Heart left ventricle (tissue), 13 donors: ENCODE measurements around the gene PPP1R1C.

Source experiments
- POLR2A ChIP-seq, 2 donors: fragments of 450-650 bp; IDR thresholded peaks; one replicate each; pipeline ENCODE4 v1.6.1; 2017; ENCODE audit warnings: antibody characterized with exemption in 2 of 2, mild to moderate bottlenecking in 2 of 2, moderate library complexity in 2 of 2
- TF ChIP-seq, protein P1 (sequence below), 12 donors: fragments of 200-600 bp; sonication (generic) in 4 of 12; IDR thresholded peaks; one replicate each; pipeline versions ENCODE4 v1.5.0 to v1.8.0; 2018 to 2022; ENCODE audit warnings: antibody characterized with exemption in 12 of 12, mild to moderate bottlenecking in 5 of 12
- donor health status: ischemic (EF 13 %, LVEDD 7.1; RV severe dilation, severe dysfunction).
- donor health status: DM: no; HTN: yes; CAD: no.
- donor health status: DM: no; HTN: no; CAD: no.
- donor health status: ischemic (EF 25% LVEDD 6.9; RV normal size, moderate dysfunction).
- donor health status: ischemic (EF 25% LVEDD 5.7; RV mildly dilated, moderate dysfunction).
- donor health status: ischemic (EF 35%, LVEDD 5.7; RV mildly dilated, moderate dysfunction).
- donor health status: nonischemic (EF 11% LVEDD 7.7; RV severe dilation, severe dysfunction).
- donor health status: DM: yes; HTN: yes; CAD: no.
- donor health status: PGD.
- donor health status: ischemic (EF 29% LVEDD 5.4; RV normal size, mild dysfunction).
- donor health status: nonischemic (EF 23%, LVEDD 6.1; RV moderate dilation, normal function).

DNA sequence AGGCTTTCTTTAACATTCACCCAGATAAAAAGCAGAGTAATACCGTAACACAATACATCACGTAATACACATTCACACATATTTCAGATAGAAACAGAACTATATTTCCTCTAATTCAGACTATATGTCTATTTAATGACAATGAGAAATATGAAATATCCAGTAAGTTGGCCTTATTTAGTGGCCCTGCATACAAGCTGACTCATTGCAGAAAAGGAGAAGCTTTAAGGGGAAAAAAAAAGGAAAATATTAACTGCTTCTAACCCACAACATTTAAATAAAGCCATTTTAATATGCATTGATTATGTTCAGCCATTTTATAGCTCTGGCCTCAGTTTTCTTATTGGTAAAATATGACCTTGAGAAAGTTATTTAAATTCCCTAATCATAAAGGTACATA is 94.8 kb downstream of the PPP1R1C start:
- TF ChIP-seq, protein P1, sequence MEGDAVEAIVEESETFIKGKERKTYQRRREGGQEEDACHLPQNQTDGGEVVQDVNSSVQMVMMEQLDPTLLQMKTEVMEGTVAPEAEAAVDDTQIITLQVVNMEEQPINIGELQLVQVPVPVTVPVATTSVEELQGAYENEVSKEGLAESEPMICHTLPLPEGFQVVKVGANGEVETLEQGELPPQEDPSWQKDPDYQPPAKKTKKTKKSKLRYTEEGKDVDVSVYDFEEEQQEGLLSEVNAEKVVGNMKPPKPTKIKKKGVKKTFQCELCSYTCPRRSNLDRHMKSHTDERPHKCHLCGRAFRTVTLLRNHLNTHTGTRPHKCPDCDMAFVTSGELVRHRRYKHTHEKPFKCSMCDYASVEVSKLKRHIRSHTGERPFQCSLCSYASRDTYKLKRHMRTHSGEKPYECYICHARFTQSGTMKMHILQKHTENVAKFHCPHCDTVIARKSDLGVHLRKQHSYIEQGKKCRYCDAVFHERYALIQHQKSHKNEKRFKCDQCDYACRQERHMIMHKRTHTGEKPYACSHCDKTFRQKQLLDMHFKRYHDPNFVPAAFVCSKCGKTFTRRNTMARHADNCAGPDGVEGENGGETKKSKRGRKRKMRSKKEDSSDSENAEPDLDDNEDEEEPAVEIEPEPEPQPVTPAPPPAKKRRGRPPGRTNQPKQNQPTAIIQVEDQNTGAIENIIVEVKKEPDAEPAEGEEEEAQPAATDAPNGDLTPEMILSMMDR (IDR thresholded peaks at IDR 0.05), result no peak
- TF ChIP-seq POLR2A (IDR thresholded peaks at IDR 0.05), result no peak
